ENCODE measurements around the gene FUT8. TPM values are rescaled to one million over a fixed set of nuclear protein-coding genes. Genes with fewer than 3 reads are reported as not detected.

The FUT8 gene
- total RNA-seq, 1 experiment from 2014 or later, result 33.0 TPM

- 0 out of 2 replicates have a peak, but pooled peaks cover 6% of the 10 kb centered on the region for H4K20me1 ChIP-seq (ENCODE audit: insufficient read depth, low read depth, low read length)
- no peak overlapping the region for H2AFZ ChIP-seq (ENCODE audit: low read length)
- H3K79me2 ChIP-seq (ENCODE audit: low read length), result peaks cover 18% of the 10 kb centered on the region; the same call in 1 of the 2 replicates
- no peaks in the 10 kb centered on the region for H3K9me2 ChIP-seq (replicated peaks; ENCODE audit: insufficient read depth, low read length)
- H3K4me2 ChIP-seq (ENCODE audit: low read depth, low read length, poor library complexity, severe bottlenecking), result no peak overlapping the region
- H3K9me3 ChIP-seq (ENCODE audit: low read length), result no peaks in the 10 kb centered on the region; the same call in 1 of the 2 replicates
- no peak overlapping the region for H3K9ac ChIP-seq (ENCODE audit: low read length)
- no peak overlapping the region for H3K4me3 ChIP-seq (ENCODE audit: low read length)
- H3K27ac ChIP-seq (ENCODE audit: low read length), result no peak overlapping the region
- no peaks in the 10 kb centered on the region for H3K27me3 ChIP-seq (ENCODE audit: low read length)
- H3K36me3 ChIP-seq (ENCODE audit: insufficient read depth, low read length), result no peaks in the 10 kb centered on the region
- peak; percentile 61 for DNase-seq
- peaks cover 45% of the 10 kb centered on the region for H3K4me1 ChIP-seq (ENCODE audit: low read length)
These were observed 79.7 kb downstream of the FUT8 start for GRCh38 chr14:65492266-65492665.

GRCh38 chr14:65495196-65495595 is 82.7 kb downstream of the FUT8 start:
- Histone ChIP-seq H3K4me3 (ENCODE audit: low read length) (no peak overlapping the region), H3K4me1 (ENCODE audit: low read length) (peaks cover 17% of the 10 kb centered on the region), H3K9me3 (ENCODE audit: low read length) (no peaks in the 10 kb centered on the region; the same call in 1 of the 2 replicates), H3K9ac (ENCODE audit: low read length) (no peak overlapping the region), H3K4me2 (ENCODE audit: low read depth, low read length, poor library complexity, severe bottlenecking) (no peak overlapping the region), H3K27ac (ENCODE audit: low read length) (no peak overlapping the region), H3K9me2 (replicated peaks; ENCODE audit: insufficient read depth, low read length) (no peaks in the 10 kb centered on the region), H2AFZ (ENCODE audit: low read length) (no peak overlapping the region), H3K79me2 (ENCODE audit: low read length) (peaks cover 21% of the 10 kb centered on the region; the same call in 1 of the 2 replicates), H3K36me3 (ENCODE audit: insufficient read depth, low read length) (no peaks in the 10 kb centered on the region), H3K27me3 (ENCODE audit: low read length) (no peaks in the 10 kb centered on the region), H4K20me1 (ENCODE audit: insufficient read depth, low read depth, low read length) (peaks cover 9% of the 10 kb centered on the region)
- no peak for DNase-seq

DNA sequence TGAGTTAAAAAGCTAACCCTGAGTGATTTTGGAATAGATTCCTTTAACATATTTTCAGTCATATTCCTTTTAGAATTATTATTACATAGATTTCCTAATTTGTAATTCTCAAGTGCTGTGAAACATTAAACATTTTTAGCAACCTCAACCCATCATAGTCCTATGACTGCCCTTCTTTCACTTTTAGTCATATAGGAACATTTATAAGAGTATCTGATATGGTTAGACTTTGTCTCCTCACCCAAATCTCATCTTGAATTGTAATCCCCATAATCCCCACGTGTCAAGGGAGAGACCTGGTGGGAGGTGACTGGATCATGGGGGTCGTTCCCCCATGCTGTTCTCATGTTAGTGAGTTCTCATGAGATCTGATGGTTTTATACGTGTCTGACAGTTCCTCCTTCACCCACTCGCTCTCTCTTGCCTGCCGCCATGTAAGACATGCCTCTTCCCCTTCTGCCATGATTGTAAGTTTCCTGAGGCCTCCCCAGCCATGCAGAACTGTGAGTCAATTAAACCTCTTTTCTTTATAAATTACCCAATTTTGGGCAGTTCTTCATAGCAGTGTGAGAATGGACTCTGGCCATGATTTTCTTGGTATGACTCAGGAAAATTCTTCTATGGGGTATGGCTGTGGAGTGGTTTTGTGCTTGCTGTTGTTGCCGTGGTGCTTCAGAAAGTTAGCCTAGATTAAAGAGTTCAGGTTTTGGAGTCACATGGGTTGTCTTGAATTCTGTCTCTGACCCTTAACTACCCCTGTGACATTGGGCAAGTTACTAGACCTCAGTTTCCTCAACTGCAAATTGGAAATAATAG is 83.9 kb downstream of the FUT8 start:
- Histone ChIP-seq H3K9me3 (ENCODE audit: low read length) (no peaks in the 10 kb centered on the region; the same call in 1 of the 2 replicates), H3K36me3 (ENCODE audit: insufficient read depth, low read length) (no peaks in the 10 kb centered on the region), H3K79me2 (ENCODE audit: low read length) (peaks cover 22% of the 10 kb centered on the region), H3K9ac (ENCODE audit: low read length) (no peak overlapping the region), H4K20me1 (ENCODE audit: insufficient read depth, low read depth, low read length) (peaks cover 14% of the 10 kb centered on the region), H3K27me3 (ENCODE audit: low read length) (no peaks in the 10 kb centered on the region), H3K27ac (ENCODE audit: low read length) (no peak overlapping the region), H3K4me1 (ENCODE audit: low read length) (peaks cover 5% of the 10 kb centered on the region; the same call in 1 of the 2 replicates), H3K4me2 (ENCODE audit: low read depth, low read length, poor library complexity, severe bottlenecking) (no peak overlapping the region), H3K4me3 (ENCODE audit: low read length) (no peak overlapping the region), H2AFZ (ENCODE audit: low read length) (no peak overlapping the region), H3K9me2 (replicated peaks; ENCODE audit: insufficient read depth, low read length) (no peaks in the 10 kb centered on the region)
- no peak for DNase-seq

- Histone ChIP-seq H3K9me3 (ENCODE audit: low read length) (no peaks in the 10 kb centered on the region; the same call in 1 of the 2 replicates), H3K79me2 (ENCODE audit: low read length) (peaks cover 32% of the 10 kb centered on the region), H3K27me3 (ENCODE audit: low read length) (no peaks in the 10 kb centered on the region), H3K4me1 (ENCODE audit: low read length) (no peaks in the 10 kb centered on the region), H4K20me1 (ENCODE audit: insufficient read depth, low read depth, low read length) (peaks cover 27% of the 10 kb centered on the region), H3K9me2 (replicated peaks; ENCODE audit: insufficient read depth, low read length) (no peaks in the 10 kb centered on the region), H3K36me3 (ENCODE audit: insufficient read depth, low read length) (no peaks in the 10 kb centered on the region), H3K4me3 (ENCODE audit: low read length) (no peak overlapping the region), H3K9ac (ENCODE audit: low read length) (no peak overlapping the region), H2AFZ (ENCODE audit: low read length) (no peak overlapping the region), H3K4me2 (ENCODE audit: low read depth, low read length, poor library complexity, severe bottlenecking) (no peak overlapping the region), H3K27ac (ENCODE audit: low read length) (no peak overlapping the region)
- DNase-seq, result no peak
These were observed 86.6 kb downstream of the FUT8 start for GRCh38 chr14:65499138-65499537.

- Histone ChIP-seq H3K79me2 (ENCODE audit: low read length) (peaks cover 32% of the 10 kb centered on the region), H3K27me3 (ENCODE audit: low read length) (no peaks in the 10 kb centered on the region), H3K36me3 (ENCODE audit: insufficient read depth, low read length) (no peaks in the 10 kb centered on the region)
These were observed 87.5 kb downstream of the FUT8 start for GRCh38 chr14:65500075-65500474.

DNA sequence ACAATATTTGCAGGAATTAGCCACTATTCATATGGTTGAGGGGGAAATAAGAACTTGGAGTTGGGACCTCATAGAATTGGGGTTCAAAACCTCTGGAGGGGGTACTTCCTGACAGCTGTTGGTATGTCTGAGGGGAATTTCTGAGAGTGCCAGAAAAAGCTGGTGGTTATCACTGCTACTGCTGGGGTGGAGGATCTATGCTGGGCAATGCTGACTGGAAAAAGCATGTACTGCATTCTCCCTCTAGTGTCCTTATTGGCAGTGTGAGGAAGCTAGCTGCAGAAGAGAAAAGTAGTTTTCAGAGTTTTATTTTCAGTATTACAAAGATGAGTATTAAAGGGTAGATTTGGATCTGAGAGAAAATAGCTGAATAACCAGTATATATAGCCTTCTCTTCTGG is 88.8 kb downstream of the FUT8 start:
- peaks cover 5% of the 10 kb centered on the region; the same call in 1 of the 2 replicates for H3K4me1 ChIP-seq (ENCODE audit: low read length)
- H3K36me3 ChIP-seq (ENCODE audit: insufficient read depth, low read length), result no peaks in the 10 kb centered on the region
- H3K9ac ChIP-seq (ENCODE audit: low read length), result no peak overlapping the region
- H3K27me3 ChIP-seq (ENCODE audit: low read length), result no peaks in the 10 kb centered on the region
- no peak overlapping the region for H3K4me3 ChIP-seq (ENCODE audit: low read length)
- no peaks in the 10 kb centered on the region for H3K9me3 ChIP-seq (ENCODE audit: low read length)
- no peaks in the 10 kb centered on the region for H3K9me2 ChIP-seq (replicated peaks; ENCODE audit: insufficient read depth, low read length)
- no peak overlapping the region for H3K27ac ChIP-seq (ENCODE audit: low read length)
- H4K20me1 ChIP-seq (ENCODE audit: insufficient read depth, low read depth, low read length), result peaks cover 27% of the 10 kb centered on the region
- no peak overlapping the region for H3K4me2 ChIP-seq (ENCODE audit: low read depth, low read length, poor library complexity, severe bottlenecking)
- no peak for DNase-seq
- H3K79me2 ChIP-seq (ENCODE audit: low read length), result peaks cover 36% of the 10 kb centered on the region
- no peak overlapping the region for H2AFZ ChIP-seq (ENCODE audit: low read length)

More at GRCh38 chr14:65500075-65500474, 87.5 kb downstream of the FUT8 start:
- DNase-seq, result no peak
- no peaks in the 10 kb centered on the region; the same call in 1 of the 2 replicates for H3K9me3 ChIP-seq (ENCODE audit: low read length)
- no peaks in the 10 kb centered on the region for H3K9me2 ChIP-seq (replicated peaks; ENCODE audit: insufficient read depth, low read length)
- H4K20me1 ChIP-seq (ENCODE audit: insufficient read depth, low read depth, low read length), result peaks cover 27% of the 10 kb centered on the region
- H3K4me1 ChIP-seq (ENCODE audit: low read length), result no peaks in the 10 kb centered on the region
- no peak overlapping the region for H2AFZ ChIP-seq (ENCODE audit: low read length)
- H3K27ac ChIP-seq (ENCODE audit: low read length), result no peak overlapping the region
- H3K4me3 ChIP-seq (ENCODE audit: low read length), result no peak overlapping the region
- no peak overlapping the region for H3K4me2 ChIP-seq (ENCODE audit: low read depth, low read length, poor library complexity, severe bottlenecking)
- no peak overlapping the region for H3K9ac ChIP-seq (ENCODE audit: low read length)

GRCh38 chr14:65502676-65503124 is 90.2 kb downstream of the FUT8 start:
- Histone ChIP-seq H3K79me2 (ENCODE audit: low read length) (peaks cover 42% of the 10 kb centered on the region), H3K4me1 (ENCODE audit: low read length) (peaks cover 5% of the 10 kb centered on the region; the same call in 1 of the 2 replicates), H3K27ac (ENCODE audit: low read length) (no peak overlapping the region), H2AFZ (ENCODE audit: low read length) (no peak overlapping the region), H3K4me2 (ENCODE audit: low read depth, low read length, poor library complexity, severe bottlenecking) (no peak overlapping the region), H4K20me1 (ENCODE audit: insufficient read depth, low read depth, low read length) (peaks cover 32% of the 10 kb centered on the region), H3K9ac (ENCODE audit: low read length) (no peak overlapping the region), H3K9me3 (ENCODE audit: low read length) (no peaks in the 10 kb centered on the region), H3K27me3 (ENCODE audit: low read length) (no peaks in the 10 kb centered on the region), H3K9me2 (replicated peaks; ENCODE audit: insufficient read depth, low read length) (no peaks in the 10 kb centered on the region), H3K4me3 (ENCODE audit: low read length) (no peak overlapping the region), H3K36me3 (ENCODE audit: insufficient read depth, low read length) (no peaks in the 10 kb centered on the region)
- no peak for DNase-seq

DNA sequence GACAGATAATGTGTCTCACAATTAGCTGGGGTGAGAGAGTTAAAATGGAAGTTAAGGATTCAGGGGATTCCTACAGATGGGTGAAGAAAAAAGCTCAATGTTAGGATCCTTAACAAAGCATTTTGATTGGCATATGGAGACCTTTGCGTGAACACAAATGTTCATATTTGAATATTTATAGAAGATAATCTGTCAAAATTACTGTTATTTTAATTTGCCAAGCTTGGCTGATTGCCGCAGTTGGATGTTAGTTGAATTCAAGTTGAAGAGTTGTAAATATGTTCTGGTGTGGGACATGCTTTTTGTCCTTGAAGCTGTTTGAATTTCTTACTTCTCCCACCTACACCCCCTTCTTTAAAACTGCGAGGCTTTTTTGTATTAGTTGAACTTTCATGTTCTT is 91.2 kb downstream of the FUT8 start:
- Histone ChIP-seq H3K9me3 (ENCODE audit: low read length) (no peaks in the 10 kb centered on the region), H3K9ac (ENCODE audit: low read length) (no peak overlapping the region), H3K27me3 (ENCODE audit: low read length) (no peaks in the 10 kb centered on the region), H3K4me1 (ENCODE audit: low read length) (peaks cover 5% of the 10 kb centered on the region; the same call in 1 of the 2 replicates), H3K79me2 (ENCODE audit: low read length) (peaks cover 39% of the 10 kb centered on the region), H3K4me2 (ENCODE audit: low read depth, low read length, poor library complexity, severe bottlenecking) (no peak overlapping the region), H3K36me3 (ENCODE audit: insufficient read depth, low read length) (no peaks in the 10 kb centered on the region), H2AFZ (ENCODE audit: low read length) (no peak overlapping the region), H3K27ac (ENCODE audit: low read length) (no peak overlapping the region), H3K4me3 (ENCODE audit: low read length) (no peak overlapping the region), H3K9me2 (replicated peaks; ENCODE audit: insufficient read depth, low read length) (no peaks in the 10 kb centered on the region), H4K20me1 (ENCODE audit: insufficient read depth, low read depth, low read length) (peaks cover 27% of the 10 kb centered on the region)
- DNase-seq, result no peak
